A549 (cell line): Measurements from ENCODE around the gene CHN1.

Source experiments
- CHD2 ChIP-seq: fragments of 150-350 bp; IDR thresholded peaks from 2 replicates; pipeline ENCODE4 v1.6.1; 2014; ENCODE audit warnings: low read length; ENCODE audit not compliant: partially characterized antibody
- EP300 ChIP-seq, 2 experiments: fragments of >200 bp; sonication (Bioruptor Twin); formaldehyde crosslinking; IDR thresholded peaks; 2 replicates in 1 of 2; 3 replicates in 1 of 2; pipeline ENCODE4 v1.6.1; 2016 to 2017
- JUNB ChIP-seq: fragments of >200 bp; sonication (Bioruptor Twin); formaldehyde crosslinking; IDR thresholded peaks from 2 replicates; pipeline ENCODE4 v1.6.1; 2016
- POLR2A ChIP-seq: IDR thresholded peaks from 2 replicates; pipeline ENCODE4 v1.6.1; 2012; ENCODE audit warnings: mild to moderate bottlenecking, low read length
- POLR2AphosphoS2 ChIP-seq: conservative IDR thresholded peaks from 2 replicates; pipeline ENCODE4 v1.6.1; 2012; ENCODE audit warnings: low read length, improper control_type of control experiment, inconsistent platforms
- SMC3 ChIP-seq: fragments of >200 bp; sonication (Bioruptor Twin); formaldehyde crosslinking; IDR thresholded peaks from 3 replicates; pipeline ENCODE4 v1.6.1; 2018; ENCODE audit warnings: inconsistent platforms
- ZFP36 ChIP-seq: fragments of 450-650 bp; IDR thresholded peaks from 2 replicates; pipeline ENCODE4 v1.6.1; 2014; ENCODE audit warnings: borderline replicate concordance; ENCODE audit not compliant: partially characterized antibody
- ZSCAN20 ChIP-seq: fragments of 250-450 bp; sonication (Bioruptor Pico); IDR thresholded peaks from 2 replicates; pipeline ENCODE4 v1.8.0; 2022; ENCODE audit warnings: mild to moderate bottlenecking, moderate library complexity
- TF ChIP-seq, protein P1 (sequence below): fragments of >200 bp; sonication (Bioruptor Twin); formaldehyde crosslinking; IDR thresholded peaks from 3 replicates; pipeline ENCODE4 v1.5.1; 2016
- TF ChIP-seq, protein P2 (sequence below): IDR thresholded peaks from 2 replicates; pipeline ENCODE4 v1.6.1; 2012
- TF ChIP-seq, protein P3 (sequence below): fragments of 200-600 bp; sonication (generic); IDR thresholded peaks from 2 replicates; pipeline ENCODE4 v1.6.1; 2016; ENCODE audit warnings: antibody characterized with exemption, mild to moderate bottlenecking, moderate library complexity
- TF ChIP-seq, protein P4 (sequence below): fragments of 250-450 bp; sonication (Bioruptor Pico); IDR thresholded peaks from 2 replicates; pipeline ENCODE4 v1.5.0; 2021; ENCODE audit warnings: mild to moderate bottlenecking, moderate library complexity, borderline replicate concordance
- TF ChIP-seq, protein P5 (sequence below): fragments of 450-650 bp; IDR thresholded peaks from 2 replicates; pipeline ENCODE4 v1.6.1; 2014; ENCODE audit warnings: antibody characterized with exemption

DNA sequence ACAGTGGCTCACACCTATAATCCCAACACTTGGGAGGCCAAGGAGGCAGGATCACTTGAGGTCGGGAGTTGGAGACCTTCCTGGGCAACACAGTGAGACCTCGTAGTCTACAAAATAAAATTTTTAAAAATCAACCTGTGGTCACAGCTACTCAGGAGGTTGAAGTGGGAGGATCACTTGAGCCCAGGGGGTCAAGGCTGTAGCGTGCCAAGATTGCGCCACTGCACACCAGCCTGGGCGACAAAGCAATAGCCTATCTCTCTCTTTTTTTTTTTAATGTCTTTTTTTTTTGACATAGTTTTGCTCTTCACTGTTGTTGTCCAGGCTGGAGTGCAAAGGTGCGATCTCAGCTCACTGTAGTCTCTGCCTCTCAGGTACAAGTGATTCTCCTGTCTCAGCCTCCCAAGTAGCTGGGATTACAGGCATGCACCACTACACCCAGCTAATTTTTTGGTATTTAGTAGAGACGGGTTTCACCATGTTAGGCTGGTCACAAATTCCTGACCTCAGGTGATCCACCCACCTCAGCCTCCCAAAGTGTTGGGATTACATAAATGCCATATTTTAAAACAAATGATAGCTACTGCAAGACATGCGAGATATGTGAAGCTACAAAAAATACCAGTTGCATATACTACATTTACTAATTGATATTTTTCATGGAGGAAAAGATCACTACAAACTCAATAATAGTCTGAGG is 55.0 kb downstream of the CHN1 start:
- TF ChIP-seq, protein P1, sequence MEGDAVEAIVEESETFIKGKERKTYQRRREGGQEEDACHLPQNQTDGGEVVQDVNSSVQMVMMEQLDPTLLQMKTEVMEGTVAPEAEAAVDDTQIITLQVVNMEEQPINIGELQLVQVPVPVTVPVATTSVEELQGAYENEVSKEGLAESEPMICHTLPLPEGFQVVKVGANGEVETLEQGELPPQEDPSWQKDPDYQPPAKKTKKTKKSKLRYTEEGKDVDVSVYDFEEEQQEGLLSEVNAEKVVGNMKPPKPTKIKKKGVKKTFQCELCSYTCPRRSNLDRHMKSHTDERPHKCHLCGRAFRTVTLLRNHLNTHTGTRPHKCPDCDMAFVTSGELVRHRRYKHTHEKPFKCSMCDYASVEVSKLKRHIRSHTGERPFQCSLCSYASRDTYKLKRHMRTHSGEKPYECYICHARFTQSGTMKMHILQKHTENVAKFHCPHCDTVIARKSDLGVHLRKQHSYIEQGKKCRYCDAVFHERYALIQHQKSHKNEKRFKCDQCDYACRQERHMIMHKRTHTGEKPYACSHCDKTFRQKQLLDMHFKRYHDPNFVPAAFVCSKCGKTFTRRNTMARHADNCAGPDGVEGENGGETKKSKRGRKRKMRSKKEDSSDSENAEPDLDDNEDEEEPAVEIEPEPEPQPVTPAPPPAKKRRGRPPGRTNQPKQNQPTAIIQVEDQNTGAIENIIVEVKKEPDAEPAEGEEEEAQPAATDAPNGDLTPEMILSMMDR, result no peak
- no peak for TF ChIP-seq POLR2A
- TF ChIP-seq, protein P2, sequence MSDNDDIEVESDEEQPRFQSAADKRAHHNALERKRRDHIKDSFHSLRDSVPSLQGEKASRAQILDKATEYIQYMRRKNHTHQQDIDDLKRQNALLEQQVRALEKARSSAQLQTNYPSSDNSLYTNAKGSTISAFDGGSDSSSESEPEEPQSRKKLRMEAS, result no peak
- TF ChIP-seq CHD2, result no peak
- no peak for TF ChIP-seq ZFP36
- TF ChIP-seq, protein P3, sequence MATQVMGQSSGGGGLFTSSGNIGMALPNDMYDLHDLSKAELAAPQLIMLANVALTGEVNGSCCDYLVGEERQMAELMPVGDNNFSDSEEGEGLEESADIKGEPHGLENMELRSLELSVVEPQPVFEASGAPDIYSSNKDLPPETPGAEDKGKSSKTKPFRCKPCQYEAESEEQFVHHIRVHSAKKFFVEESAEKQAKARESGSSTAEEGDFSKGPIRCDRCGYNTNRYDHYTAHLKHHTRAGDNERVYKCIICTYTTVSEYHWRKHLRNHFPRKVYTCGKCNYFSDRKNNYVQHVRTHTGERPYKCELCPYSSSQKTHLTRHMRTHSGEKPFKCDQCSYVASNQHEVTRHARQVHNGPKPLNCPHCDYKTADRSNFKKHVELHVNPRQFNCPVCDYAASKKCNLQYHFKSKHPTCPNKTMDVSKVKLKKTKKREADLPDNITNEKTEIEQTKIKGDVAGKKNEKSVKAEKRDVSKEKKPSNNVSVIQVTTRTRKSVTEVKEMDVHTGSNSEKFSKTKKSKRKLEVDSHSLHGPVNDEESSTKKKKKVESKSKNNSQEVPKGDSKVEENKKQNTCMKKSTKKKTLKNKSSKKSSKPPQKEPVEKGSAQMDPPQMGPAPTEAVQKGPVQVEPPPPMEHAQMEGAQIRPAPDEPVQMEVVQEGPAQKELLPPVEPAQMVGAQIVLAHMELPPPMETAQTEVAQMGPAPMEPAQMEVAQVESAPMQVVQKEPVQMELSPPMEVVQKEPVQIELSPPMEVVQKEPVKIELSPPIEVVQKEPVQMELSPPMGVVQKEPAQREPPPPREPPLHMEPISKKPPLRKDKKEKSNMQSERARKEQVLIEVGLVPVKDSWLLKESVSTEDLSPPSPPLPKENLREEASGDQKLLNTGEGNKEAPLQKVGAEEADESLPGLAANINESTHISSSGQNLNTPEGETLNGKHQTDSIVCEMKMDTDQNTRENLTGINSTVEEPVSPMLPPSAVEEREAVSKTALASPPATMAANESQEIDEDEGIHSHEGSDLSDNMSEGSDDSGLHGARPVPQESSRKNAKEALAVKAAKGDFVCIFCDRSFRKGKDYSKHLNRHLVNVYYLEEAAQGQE, result no peak
- TF ChIP-seq, protein P4, sequence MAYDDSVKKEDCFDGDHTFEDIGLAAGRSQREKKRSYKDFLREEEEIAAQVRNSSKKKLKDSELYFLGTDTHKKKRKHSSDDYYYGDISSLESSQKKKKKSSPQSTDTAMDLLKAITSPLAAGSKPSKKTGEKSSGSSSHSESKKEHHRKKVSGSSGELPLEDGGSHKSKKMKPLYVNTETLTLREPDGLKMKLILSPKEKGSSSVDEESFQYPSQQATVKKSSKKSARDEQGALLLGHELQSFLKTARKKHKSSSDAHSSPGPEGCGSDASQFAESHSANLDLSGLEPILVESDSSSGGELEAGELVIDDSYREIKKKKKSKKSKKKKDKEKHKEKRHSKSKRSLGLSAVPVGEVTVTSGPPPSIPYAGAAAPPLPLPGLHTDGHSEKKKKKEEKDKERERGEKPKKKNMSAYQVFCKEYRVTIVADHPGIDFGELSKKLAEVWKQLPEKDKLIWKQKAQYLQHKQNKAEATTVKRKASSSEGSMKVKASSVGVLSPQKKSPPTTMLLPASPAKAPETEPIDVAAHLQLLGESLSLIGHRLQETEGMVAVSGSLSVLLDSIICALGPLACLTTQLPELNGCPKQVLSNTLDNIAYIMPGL (CRISPR knock-in tag), result no peak
- TF ChIP-seq EP300 (IDR thresholded peaks at IDR 0.05), result no peak
- TF ChIP-seq, protein P5, sequence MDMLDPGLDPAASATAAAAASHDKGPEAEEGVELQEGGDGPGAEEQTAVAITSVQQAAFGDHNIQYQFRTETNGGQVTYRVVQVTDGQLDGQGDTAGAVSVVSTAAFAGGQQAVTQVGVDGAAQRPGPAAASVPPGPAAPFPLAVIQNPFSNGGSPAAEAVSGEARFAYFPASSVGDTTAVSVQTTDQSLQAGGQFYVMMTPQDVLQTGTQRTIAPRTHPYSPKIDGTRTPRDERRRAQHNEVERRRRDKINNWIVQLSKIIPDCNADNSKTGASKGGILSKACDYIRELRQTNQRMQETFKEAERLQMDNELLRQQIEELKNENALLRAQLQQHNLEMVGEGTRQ, result no peak
- TF ChIP-seq JUNB, result no peak
- no peak for TF ChIP-seq SMC3
- no peak for TF ChIP-seq POLR2AphosphoS2
- no peak for TF ChIP-seq ZSCAN20 (CRISPR knock-in tag)
